Stomach smooth muscle (tissue), 2 donors: ENCODE results near the gene SLC35B2.

Experiments
- H3K27ac ChIP-seq: one replicate; pipeline ENCODE4 v1.7.0; 2013; ENCODE audit warnings: mild to moderate bottlenecking, low read length, inconsistent platforms
- H3K27me3 ChIP-seq, 2 donors: one replicate each; pipeline ENCODE4 v1.7.0; 2013; ENCODE audit warnings: low read length in 2 of 2; ENCODE audit not compliant: insufficient read depth in 2 of 2, control insufficient read depth in 1 of 2
- H3K36me3 ChIP-seq, 2 donors: one replicate each; pipeline ENCODE4 v1.7.0; 2013; ENCODE audit warnings: low read length in 2 of 2; ENCODE audit not compliant: control insufficient read depth in 2 of 2, insufficient read depth in 2 of 2
- H3K4me1 ChIP-seq: one replicate; pipeline ENCODE4 v1.7.0; 2013; ENCODE audit warnings: low read length; ENCODE audit not compliant: control insufficient read depth, insufficient read depth
- H3K4me3 ChIP-seq, 2 donors: one replicate each; pipeline ENCODE4 v1.7.0; 2013; ENCODE audit warnings: low read length in 2 of 2
- H3K9ac ChIP-seq, 2 donors: one replicate each; pipeline ENCODE4 v1.7.0; 2013; ENCODE audit warnings: low read length in 2 of 2, mild to moderate bottlenecking in 1 of 2
- H3K9me3 ChIP-seq, 2 donors: one replicate each; pipeline ENCODE4 v1.7.0; 2013; ENCODE audit warnings: low read length in 2 of 2; ENCODE audit not compliant: control insufficient read depth in 2 of 2
- donor health status: healthy.
- donor health status: Pancreatic carcinoma.

Gene SLC35B2

DNA sequence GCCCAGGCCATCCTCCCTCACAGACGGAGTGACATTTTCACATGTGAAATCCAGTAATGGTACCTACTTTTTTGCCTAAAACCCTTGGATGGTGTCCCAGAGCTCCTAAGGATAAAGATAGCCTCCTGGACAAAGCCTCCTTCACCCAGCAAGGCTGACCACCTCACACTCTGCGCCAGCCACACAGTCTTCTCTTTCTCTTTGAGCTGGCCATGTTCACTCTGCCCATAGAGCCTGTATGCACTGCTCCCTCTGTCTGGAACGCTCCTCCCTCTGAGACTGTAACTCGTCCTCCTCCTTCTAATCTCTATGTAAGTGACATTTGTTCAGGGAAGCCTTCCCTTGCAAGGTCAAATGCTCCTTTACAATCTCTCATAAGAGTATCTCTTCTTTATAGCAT is 27.5 kb upstream of the SLC35B2 start:
- Histone ChIP-seq H3K9ac (no peak overlapping the region), H3K27ac (no peak overlapping the region), H3K4me1 (no peaks in the 10 kb centered on the region)

DNA sequence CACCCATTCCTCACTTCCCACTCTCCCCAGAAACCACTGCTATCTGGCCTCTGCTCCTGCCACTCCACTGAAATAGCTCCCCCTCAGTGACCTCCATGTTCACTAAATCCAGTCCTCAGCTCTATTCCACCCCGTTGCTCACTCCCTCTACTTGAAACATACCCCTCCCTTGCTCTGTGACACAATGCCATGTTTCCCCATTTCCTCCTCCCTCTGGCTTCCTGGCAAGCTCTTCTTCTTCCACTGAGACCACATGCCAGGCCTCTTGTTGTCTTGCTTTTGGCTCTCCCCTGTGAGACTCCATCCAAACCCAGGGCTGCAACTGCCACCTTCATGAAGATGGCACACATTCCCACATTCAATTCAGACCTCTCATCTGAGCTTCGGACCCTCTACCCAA is 26.8 kb upstream of the SLC35B2 start:
- H3K4me3 ChIP-seq, result no peak overlapping the region
- H3K9me3 ChIP-seq, result no peaks in the 10 kb centered on the region
- H3K4me1 ChIP-seq, result no peaks in the 10 kb centered on the region
- no peak overlapping the region for H3K27ac ChIP-seq
- H3K27me3 ChIP-seq, result peaks cover 18 to 25% of the 10 kb centered on the region in 2 donors
- no peak overlapping the region for H3K9ac ChIP-seq
- no peaks in the 10 kb centered on the region for H3K36me3 ChIP-seq

More for the DNA sequence above, 27.5 kb upstream of the SLC35B2 start:
- no peak overlapping the region for H3K4me3 ChIP-seq
- no peaks in the 10 kb centered on the region for H3K36me3 ChIP-seq
- peaks cover 21 to 28% of the 10 kb centered on the region in 2 donors for H3K27me3 ChIP-seq
- no peaks in the 10 kb centered on the region for H3K9me3 ChIP-seq

- Histone ChIP-seq H3K9me3 (no peaks in the 10 kb centered on the region), H3K4me3 (no peak overlapping the region), H3K4me1 (peaks cover 8% of the 10 kb centered on the region), H3K27me3 (peaks cover 28 to 38% of the 10 kb centered on the region in 2 donors), H3K36me3 (no peaks in the 10 kb centered on the region), H3K27ac (no peak overlapping the region), H3K9ac (no peak overlapping the region)
These were observed 21.7 kb upstream of the SLC35B2 start for GRCh38 chr6:44278774-44279697.

- H3K27me3 ChIP-seq, result peaks cover 32 to 43% of the 10 kb centered on the region in 2 donors
- no peaks in the 10 kb centered on the region for H3K36me3 ChIP-seq
- H3K27ac ChIP-seq, result no peak overlapping the region
- no peak overlapping the region for H3K4me3 ChIP-seq
- H3K9ac ChIP-seq, result no peak overlapping the region
- H3K9me3 ChIP-seq, result no peaks in the 10 kb centered on the region
- peaks cover 8% of the 10 kb centered on the region for H3K4me1 ChIP-seq
These were observed 21.0 kb upstream of the SLC35B2 start for GRCh38 chr6:44278315-44278714.

- Histone ChIP-seq H3K4me3 (no peak overlapping the region), H3K27me3 (peaks cover 38 to 48% of the 10 kb centered on the region in 2 donors), H3K36me3 (no peaks in the 10 kb centered on the region), H3K9ac (no peak overlapping the region), H3K9me3 (no peaks in the 10 kb centered on the region), H3K27ac (no peak overlapping the region), H3K4me1 (peaks cover 8% of the 10 kb centered on the region)
These were observed 20.4 kb upstream of the SLC35B2 start for GRCh38 chr6:44277763-44278162.

DNA sequence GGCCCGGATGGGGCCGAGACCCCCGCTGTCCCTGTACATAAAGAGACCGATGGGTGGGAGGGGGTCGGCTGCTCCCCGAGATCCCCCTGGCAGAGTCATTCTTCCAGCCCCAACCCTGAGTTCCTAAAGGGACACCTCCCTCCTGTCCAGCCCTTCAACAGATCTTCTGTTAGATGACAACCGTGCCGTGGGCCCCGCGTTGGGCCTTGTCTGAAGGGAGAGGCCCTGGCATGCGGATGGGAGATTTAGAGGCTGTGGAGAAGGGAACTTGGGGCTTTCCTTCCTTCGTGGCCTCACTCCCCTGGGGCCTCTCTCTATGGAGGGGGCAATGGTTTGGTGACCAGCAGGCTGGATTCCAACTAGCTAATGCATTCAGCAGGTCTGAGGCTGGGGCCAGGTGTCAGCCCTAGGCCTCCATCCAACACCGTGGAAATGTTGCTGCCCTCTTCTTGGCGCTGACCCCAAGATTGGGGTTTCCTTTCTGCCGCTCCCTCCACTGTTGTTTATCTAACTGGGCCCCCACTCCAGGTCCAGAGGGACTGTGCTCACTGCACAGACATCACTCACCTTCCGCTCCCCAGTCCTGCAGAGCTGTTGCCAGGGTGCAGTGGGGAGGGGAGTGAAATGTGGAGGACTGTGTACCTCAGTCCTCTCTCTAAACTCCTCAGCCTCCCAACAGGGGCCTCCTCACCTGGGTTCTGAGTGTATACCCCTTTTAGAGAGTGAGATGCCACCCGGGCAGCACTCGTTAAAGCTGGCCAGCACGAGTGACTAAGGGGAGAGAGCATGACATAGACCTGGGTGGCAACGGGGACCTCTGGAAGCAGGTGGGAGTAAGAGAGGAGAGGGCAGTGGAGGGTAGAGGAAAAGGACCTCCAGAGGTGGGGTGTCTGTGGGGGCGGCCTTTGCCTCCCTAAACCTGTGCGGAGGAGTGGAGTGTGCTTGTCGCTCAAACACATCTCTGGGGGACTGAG is 19.6 kb upstream of the SLC35B2 start:
- peaks cover 42 to 56% of the 10 kb centered on the region in 2 donors for H3K27me3 ChIP-seq
- H3K27ac ChIP-seq, result no peak overlapping the region
- no peaks in the 10 kb centered on the region for H3K36me3 ChIP-seq
- H3K9ac ChIP-seq, result no peak overlapping the region
- no peaks in the 10 kb centered on the region for H3K9me3 ChIP-seq
- H3K4me1 ChIP-seq, result peaks cover 8% of the 10 kb centered on the region
- no peak overlapping the region for H3K4me3 ChIP-seq

DNA sequence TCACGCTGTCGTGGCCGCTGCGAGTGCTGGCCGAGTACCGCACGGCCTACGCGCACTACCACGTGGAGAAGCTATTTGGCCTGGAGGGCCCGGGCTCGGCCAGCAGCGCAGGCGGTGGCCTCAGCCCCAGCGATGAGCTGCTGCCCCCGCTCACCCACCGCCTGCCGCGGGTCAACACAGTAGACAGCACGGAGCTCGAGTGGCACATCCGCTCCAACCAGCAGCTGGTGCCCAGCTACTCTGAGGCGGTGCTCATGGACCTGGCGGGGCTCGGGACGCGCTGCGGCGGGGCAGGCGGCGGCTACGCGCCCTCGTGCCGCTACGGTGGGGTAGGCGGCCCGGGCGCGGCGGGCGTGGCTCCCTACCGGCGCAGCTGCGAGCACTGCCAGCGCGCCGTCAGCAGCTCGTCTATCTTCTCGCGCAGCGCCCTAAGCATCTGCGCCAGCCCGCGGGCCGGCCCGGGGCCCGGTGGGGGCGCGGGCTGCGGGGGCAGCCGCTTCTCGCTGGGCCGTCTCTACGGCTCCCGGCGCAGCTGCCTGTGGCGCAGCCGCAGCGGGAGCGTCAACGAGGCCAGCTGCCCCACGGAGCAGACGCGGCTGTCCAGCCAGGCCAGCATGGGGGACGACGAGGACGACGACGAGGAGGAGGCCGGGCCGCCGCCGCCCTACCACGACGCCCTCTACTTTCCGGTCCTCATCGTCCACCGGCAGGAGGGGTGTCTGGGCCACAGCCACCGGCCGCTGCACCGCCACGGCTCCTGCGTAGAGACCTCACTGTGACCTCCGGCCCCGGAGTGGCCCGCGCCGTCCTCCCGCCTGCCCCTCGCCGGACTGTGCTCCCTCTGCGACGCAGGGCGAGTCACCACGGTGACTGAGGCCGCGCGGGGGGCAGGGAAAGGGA is 18.7 kb upstream of the SLC35B2 start:
- H3K9me3 ChIP-seq, result no peaks in the 10 kb centered on the region
- H3K36me3 ChIP-seq, result no peaks in the 10 kb centered on the region
- peak overlapping the region; percentile 46 to 64 for H3K4me3 ChIP-seq
- peaks cover 51 to 66% of the 10 kb centered on the region in 2 donors for H3K27me3 ChIP-seq
- no peak overlapping the region for H3K9ac ChIP-seq
- peaks cover 10% of the 10 kb centered on the region for H3K4me1 ChIP-seq
- no peak overlapping the region for H3K27ac ChIP-seq

GRCh38 chr6:44275271-44275748 is 18.0 kb upstream of the SLC35B2 start:
- Histone ChIP-seq H3K27me3 (peaks cover 51 to 67% of the 10 kb centered on the region in 2 donors), H3K4me3 (peak overlapping the region in 1 of 2 donors; percentile 64), H3K36me3 (no peaks in the 10 kb centered on the region)

GRCh38 chr6:44273617-44274016 is 16.3 kb upstream of the SLC35B2 start:
- peaks cover 64 to 80% of the 10 kb centered on the region in 2 donors for H3K27me3 ChIP-seq
- no peak overlapping the region for H3K4me3 ChIP-seq
- no peaks in the 10 kb centered on the region for H3K36me3 ChIP-seq
- H3K4me1 ChIP-seq, result peaks cover 10% of the 10 kb centered on the region
- H3K27ac ChIP-seq, result no peak overlapping the region
- no peaks in the 10 kb centered on the region for H3K9me3 ChIP-seq
- H3K9ac ChIP-seq, result no peak overlapping the region

More at GRCh38 chr6:44275271-44275748, 18.0 kb upstream of the SLC35B2 start:
- no peaks in the 10 kb centered on the region for H3K9me3 ChIP-seq
- H3K27ac ChIP-seq, result no peak overlapping the region
- H3K9ac ChIP-seq, result no peak overlapping the region
- H3K4me1 ChIP-seq, result peaks cover 10% of the 10 kb centered on the region
